ENCODE data around the gene CLHC1. TPM values are rescaled to one million over a fixed set of nuclear protein-coding genes. Genes with fewer than 3 reads are reported as not detected.
A peak's percentile ranks its signal among the peaks of the same experiment; 100 is the strongest.

Gene CLHC1
- total RNA-seq, 1 donor from 2014 or later, result 3.3 TPM

DNA sequence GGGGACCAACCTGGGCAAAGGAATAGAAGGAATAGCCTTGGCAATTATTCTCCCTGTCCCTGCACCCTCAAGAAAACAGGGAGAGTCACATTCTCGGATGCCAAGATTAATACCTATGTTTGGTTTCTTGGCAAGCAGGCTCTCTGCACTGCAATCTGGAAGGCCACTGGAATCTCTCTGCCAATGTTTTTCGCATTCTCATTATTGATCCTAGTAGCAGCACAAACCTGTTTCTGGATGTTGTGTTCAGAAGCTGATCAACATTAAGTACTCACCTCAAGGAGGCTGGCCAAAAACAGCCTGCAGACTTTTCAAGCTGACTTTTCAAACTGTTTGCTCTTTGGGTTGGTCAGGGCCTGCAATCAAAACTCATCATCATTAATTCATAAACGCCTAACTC lies 62.2 kb downstream of the CLHC1 start:
- no peak for DNase-seq (ENCODE audit: low read depth in 2 of 2)

GRCh38 chr2:55169359-55169758 lies 62.7 kb downstream of the CLHC1 start:
- DNase-seq (ENCODE audit: low read depth in 2 of 2), result no peak

GRCh38 chr2:55168221-55169154 lies 63.6 kb downstream of the CLHC1 start:
- DNase-seq (ENCODE audit: low read depth in 2 of 2), result peak; percentile 70 to 84

DNA sequence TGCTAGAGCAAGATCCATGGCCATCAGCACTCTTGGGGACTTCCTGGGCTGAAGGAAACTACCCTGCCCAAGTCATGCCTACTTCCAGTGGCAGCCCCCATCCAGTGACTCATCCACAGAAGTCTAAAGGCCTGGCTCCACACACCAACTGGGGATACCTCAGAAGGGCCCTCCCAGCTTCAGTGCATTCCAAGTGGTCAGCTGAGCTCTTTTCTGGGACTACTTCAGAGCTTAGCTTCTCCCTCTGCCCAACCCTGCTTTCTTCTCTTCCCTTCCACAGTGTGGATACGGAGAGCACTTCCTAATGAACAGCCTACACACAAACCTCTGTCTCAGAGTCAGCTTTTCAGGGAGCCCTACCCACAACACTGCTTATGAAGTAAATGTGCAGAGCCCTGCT lies 66.5 kb downstream of the CLHC1 start:
- peak in 1 of 2 donors; percentile 24 for DNase-seq (ENCODE audit: low read depth in 2 of 2)

- DNase-seq (ENCODE audit: low read depth in 2 of 2), result no peak
Measured at GRCh38 chr2:55164534-55165480, 67.3 kb downstream of the CLHC1 start.

GRCh38 chr2:55163941-55164390 lies 68.1 kb downstream of the CLHC1 start:
- peak in 1 of 2 donors; percentile 58 for DNase-seq (ENCODE audit: low read depth in 2 of 2)

GRCh38 chr2:55163274-55163721 lies 68.8 kb downstream of the CLHC1 start:
- DNase-seq (ENCODE audit: low read depth in 2 of 2), result peak in 1 of 2 donors; percentile 52

DNA sequence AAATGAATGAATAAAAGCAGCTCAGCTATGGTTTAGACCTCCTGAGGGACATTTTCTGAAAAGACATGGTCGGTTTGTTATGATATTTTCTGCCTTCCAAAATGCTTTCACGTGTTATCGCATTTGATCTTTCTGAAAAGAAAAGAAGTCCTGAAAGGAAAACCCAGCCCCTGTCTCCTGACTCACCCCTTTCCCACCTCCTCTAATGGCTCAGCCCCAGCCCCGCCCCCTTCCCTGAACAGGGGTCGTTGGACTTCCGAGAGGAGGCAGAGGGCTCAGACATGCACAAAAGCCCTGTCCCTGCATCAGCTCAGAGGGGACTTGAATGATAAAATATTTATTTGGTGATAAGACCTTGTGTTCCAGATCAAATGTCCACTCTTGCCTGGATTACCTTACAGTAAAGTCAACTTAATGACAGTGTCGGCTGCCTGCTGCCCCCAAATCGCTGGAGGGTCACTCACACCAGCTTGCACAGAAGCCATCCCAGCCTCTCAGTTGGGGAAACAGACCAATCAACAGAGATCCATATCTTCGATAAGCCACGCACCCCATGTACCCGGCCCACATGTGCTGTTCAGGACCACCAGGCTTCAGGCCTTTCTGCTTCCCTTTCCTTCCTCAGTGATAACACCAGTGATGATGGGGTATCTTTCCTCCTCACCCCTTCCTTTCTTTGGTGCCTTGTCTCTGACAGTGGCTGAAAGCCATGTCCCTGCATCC lies 69.6 kb downstream of the CLHC1 start:
- no peak for DNase-seq (ENCODE audit: low read depth in 2 of 2)

DNA sequence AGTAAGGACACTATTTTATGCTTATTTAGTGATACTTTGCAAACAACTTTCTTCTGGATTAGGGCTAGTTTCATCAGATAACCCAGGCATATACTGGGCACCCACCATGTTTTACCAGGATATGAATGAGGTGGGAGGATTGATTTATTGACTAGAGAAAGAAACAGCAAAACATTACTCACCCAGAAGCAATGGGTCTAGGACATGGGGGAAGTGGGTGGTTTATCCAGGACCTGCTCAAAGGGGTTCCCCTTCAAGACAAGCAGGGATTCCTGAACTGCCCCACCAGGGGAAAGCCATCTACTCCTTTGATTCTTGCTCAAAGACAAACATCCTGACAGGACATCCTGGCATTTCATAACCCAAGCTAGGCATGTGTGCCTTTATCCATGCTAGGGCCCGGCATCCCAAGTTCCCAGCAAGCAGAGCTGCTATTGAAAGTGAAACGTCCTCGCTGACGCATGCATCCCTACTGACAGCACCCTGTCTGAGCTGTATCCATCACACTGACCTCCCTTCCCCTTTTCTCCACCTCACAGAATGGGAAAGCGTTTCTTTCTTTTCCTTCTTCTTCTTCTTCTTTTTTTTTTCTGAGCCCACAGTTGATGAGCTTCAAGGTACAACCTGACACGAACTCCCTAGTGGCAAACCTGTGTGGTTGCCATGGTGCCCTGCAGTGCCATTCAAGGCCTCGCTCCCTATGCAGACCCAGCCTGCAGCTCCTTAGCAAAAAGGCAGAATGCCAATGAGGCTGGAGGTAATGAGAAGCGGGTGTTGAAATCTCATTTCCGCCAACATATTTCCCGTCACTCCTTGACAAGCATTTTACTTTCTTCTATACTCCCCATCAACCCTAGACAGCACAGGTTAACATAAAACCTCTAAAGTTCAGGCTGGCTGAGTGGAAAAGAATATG lies 70.5 kb downstream of the CLHC1 start:
- peak; percentile 37 to 86 for DNase-seq (ENCODE audit: low read depth in 2 of 2)

GRCh38 chr2:55160422-55160821 lies 71.7 kb downstream of the CLHC1 start:
- no peak for DNase-seq (ENCODE audit: low read depth in 2 of 2)

DNA sequence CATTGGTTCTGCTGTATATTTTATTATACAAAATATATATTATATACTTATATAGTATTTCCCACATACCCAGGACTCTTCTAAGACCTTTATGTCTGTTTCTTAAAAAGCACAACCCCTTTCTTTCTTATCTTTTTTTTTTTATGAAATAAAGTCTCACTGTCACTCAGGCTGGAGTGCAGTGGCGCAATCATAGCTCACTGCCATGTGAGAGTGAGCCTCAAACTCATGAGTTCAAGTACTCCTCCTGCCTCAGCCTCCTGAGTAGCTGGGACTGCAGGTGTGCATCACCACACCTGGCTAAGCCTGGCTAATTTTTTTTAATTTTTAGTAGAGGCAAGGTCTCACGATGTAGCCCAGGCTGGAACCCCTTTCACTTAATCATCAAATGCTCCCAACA lies 72.3 kb downstream of the CLHC1 start:
- no peak for DNase-seq (ENCODE audit: low read depth in 2 of 2)

- DNase-seq (ENCODE audit: low read depth in 2 of 2), result peak; percentile 34 to 67
Measured at GRCh38 chr2:55159037-55159651, 72.9 kb downstream of the CLHC1 start.

- DNase-seq (ENCODE audit: low read depth in 2 of 2), result peak in 1 of 2 donors; percentile 61
Measured at GRCh38 chr2:55158111-55158814, 73.8 kb downstream of the CLHC1 start.

GRCh38 chr2:55157474-55157884 lies 74.6 kb downstream of the CLHC1 start:
- peak; percentile 23 to 55 for DNase-seq (ENCODE audit: low read depth in 2 of 2)

DNA sequence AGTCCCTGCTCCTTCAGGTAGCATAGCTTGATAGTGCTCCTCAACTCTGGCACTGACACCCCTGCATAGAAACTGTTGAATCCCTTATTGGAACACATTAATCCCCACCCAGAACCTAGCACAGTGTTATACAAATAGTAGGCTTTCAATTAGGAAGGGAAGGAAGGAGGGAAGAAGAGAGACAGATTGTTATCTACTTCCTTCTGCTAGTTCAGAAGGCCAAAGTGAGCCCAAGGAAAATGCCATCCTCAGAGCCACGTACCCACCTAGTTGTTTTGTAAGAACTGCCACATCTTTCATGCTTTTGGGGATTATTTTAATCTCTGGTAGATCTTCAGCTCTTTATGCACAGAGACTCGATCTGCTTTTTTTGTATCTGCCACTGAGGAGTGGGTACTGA lies 75.1 kb downstream of the CLHC1 start:
- DNase-seq (ENCODE audit: low read depth in 2 of 2), result no peak

DNA sequence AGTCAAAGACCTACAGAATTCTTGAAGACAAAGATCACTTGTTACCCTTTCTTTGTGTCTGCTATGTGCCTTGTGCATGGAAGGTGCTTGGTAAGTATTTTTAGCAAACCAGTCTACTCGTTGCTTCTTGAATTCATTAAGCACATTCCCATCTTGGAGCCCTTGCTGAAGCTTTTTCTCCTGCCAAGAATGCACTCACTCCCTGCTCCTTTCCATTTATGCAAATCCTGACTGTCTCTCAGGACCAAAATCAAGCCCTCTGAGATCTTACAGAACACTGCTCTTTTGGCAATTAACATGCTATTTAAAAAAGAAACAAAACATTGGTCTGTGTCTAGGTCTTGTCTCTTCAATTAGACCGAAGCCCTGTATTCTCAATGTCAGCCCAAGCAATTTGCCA lies 75.8 kb downstream of the CLHC1 start:
- no peak for DNase-seq (ENCODE audit: low read depth in 2 of 2)

DNA sequence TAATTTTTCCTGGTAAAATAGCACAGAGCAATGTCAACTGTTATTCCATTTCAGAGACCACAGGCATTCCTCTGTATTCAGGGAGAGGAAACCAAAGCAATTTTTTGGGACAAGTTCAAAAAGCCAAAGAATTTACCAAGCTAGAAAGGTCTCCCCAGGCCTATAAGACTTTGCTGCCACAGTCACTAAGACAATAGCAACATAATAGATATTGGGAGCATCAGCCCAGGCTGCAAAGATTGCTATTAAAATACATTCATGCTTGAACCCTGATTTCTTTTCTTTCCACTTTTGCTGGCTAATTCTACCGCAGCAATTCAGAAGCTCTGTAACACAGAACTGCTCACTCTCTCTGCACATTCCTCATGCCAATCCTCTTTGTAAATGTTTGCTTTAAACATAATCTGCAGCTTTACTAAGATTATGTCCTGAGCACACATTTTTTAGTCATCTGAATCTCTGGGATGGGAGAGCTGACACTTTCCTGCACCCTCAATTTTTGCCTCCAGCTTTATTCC lies 76.3 kb downstream of the CLHC1 start:
- no peak for DNase-seq (ENCODE audit: low read depth in 2 of 2)

DNA sequence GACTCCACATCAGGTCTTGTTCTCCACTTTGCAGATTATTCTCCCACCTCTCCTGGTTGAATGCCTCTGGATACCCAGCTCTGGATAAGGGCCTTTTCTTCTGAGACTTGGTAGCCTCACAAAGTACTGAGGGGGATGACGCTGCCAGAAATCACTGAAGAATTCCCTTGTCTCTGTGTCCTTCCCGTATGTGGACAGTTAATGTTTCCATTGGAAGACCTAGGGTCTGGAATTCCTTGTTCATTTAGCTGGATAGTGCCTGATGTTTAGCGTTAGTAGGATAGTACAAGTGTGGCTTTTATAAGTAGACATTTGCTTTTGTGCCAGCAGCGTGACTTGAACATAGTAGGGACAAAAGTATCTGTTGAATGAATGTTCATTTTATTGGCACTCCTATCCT lies 76.9 kb downstream of the CLHC1 start:
- DNase-seq (ENCODE audit: low read depth in 2 of 2), result no peak

- DNase-seq (ENCODE audit: low read depth in 2 of 2), result no peak
Measured at GRCh38 chr2:55154525-55155030, 77.5 kb downstream of the CLHC1 start.

Data from dermis microvascular lymphatic vessel endothelial cell (primary cell).